Spleen (tissue), 11 donors: ENCODE measurements around the gene ING4. TPM values are rescaled to one million over a fixed set of nuclear protein-coding genes. Genes with fewer than 3 reads are reported as not detected.

Experiments
- DNase-seq: peaks from one replicate; pipeline ENCODE4 v3.0.0-alpha.2; 2020
- H3K27ac ChIP-seq, 8 donors: fragments of 200-600 bp; sonication (generic) in 7 of 8; 1 replicate in 4 of 8; 2 replicates in 4 of 8; pipeline versions ENCODE4 v1.5.0 to v1.8.0; 2016 to 2021; ENCODE audit warnings: inconsistent platforms in 4 of 8, mild to moderate bottlenecking in 4 of 8, moderate library complexity in 1 of 8
- H3K27me3 ChIP-seq, 7 donors: fragments of 200-600 bp; sonication (generic) in 6 of 7; replicated peaks in 1 of 7; 1 replicate in 4 of 7; 2 replicates in 3 of 7; pipeline versions ENCODE4 v1.5.0 to v1.8.0; 2016 to 2021; ENCODE audit warnings: inconsistent platforms in 3 of 7, mild to moderate bottlenecking in 1 of 7
- H3K36me3 ChIP-seq, 6 donors: fragments of 200-600 bp; sonication (generic) in 5 of 6; 1 replicate in 4 of 6; 2 replicates in 2 of 6; pipeline versions ENCODE4 v1.5.0 to v1.8.0; 2016 to 2021; ENCODE audit warnings: inconsistent platforms in 2 of 6
- H3K4me1 ChIP-seq, 6 donors: fragments of 200-600 bp; sonication (generic) in 5 of 6; 1 replicate in 3 of 6; 2 replicates in 3 of 6; pipeline versions ENCODE4 v1.5.0 to v1.8.0; 2016 to 2021; ENCODE audit warnings: inconsistent platforms in 3 of 6
- H3K4me3 ChIP-seq, 8 donors: fragments of 200-600 bp; sonication (generic) in 7 of 8; 1 replicate in 4 of 8; 2 replicates in 4 of 8; pipeline versions ENCODE4 v1.5.0 to v1.8.0; 2016 to 2021; ENCODE audit warnings: inconsistent platforms in 4 of 8, mild to moderate bottlenecking in 4 of 8, moderate library complexity in 2 of 8
- H3K9me3 ChIP-seq, 8 donors: fragments of 200-600 bp; sonication (generic) in 7 of 8; 1 replicate in 4 of 8; 2 replicates in 4 of 8; pipeline versions ENCODE4 v1.5.0 to v1.8.0; 2016 to 2021; ENCODE audit warnings: inconsistent platforms in 4 of 8
- POLR2A ChIP-seq, 3 donors: fragments of 450-650 bp; IDR thresholded peaks; one replicate each; pipeline ENCODE4 v1.5.1; 2017; ENCODE audit warnings: antibody characterized with exemption in 3 of 3, mild to moderate bottlenecking in 1 of 3
- POLR2AphosphoS5 ChIP-seq, 3 donors: sonication (generic); formaldehyde crosslinking; IDR thresholded peaks; one replicate each; pipeline ENCODE4 v1.5.1; 2017; ENCODE audit warnings: antibody characterized with exemption in 3 of 3
- WGBS, 5 donors: extraction: QIAGEN DNeasy Blood & Tissue Kit in 3 of 5; methylation state at CpG; one replicate each; pipeline versions ENCODE4 v1.1.5 to v1.1.7; 2013 to 2018; 5-methylcytosine and 5-hydroxymethylcytosine counted together
- intact Hi-C: fragments of 100-400 bp; cut with DNase I; formaldehyde crosslinking; loops from one replicate; pipeline ENCODE4 v1.15.0; 2023; ENCODE audit warnings: low total_unique reads
- polyA plus RNA-seq, 3 donors: library from polyadenylated mRNA; stranded (reverse); fragments of 200-250 nt; gene quantifications; one replicate each; pipeline ENCODE4 v1.2.1, GENCODE V29; 2013
- total RNA-seq, 7 donors: library from RNA; depleted of rRNA in 3 of 7; stranded (reverse); fragments of >200 nt in 3 of 7; fragmentation: NEBNext Ultra II Directional in 4 of 7; extraction: Animal tissue kit (Norgen Biotek cat#: 25700) in 4 of 7; gene quantifications; one replicate each; pipeline versions ENCODE4 v1.1.0 to v1.2.1, GENCODE V29; 2016 to 2021
- TF ChIP-seq, protein P1 (sequence below), 11 experiments: fragments of 200-600 bp in 7 of 11; fragments of 450-650 bp in 4 of 11; sonication (generic) in 4 of 11; IDR thresholded peaks in 8 of 11; conservative IDR thresholded peaks in 3 of 11; 1 replicate in 7 of 11; 2 replicates in 4 of 11; pipeline versions ENCODE4 v1.4.0 to v1.8.0; 2016 to 2021; ENCODE audit warnings: antibody characterized with exemption in 11 of 11, inconsistent platforms in 4 of 11, mild to moderate bottlenecking in 1 of 11
- donor health status: healthy with polysubstance abuse.
- donor health status: DM: no; HTN: no; CAD: no; lungs with moderate emphysema.
- donor health status: DM: no; HTN: no; CAD: no.
- donor health status: Bipolar disorder and iron deficiency.
- donor health status: healthy.
- donor health status: DM: no; HTN: no; CAD: no.
- donor health status: DM: yes; HTN: yes; CAD: no.

Gene ING4
- total and polyA plus RNA-seq, 10 donors: 33.0 to 68.8 (median 49.9) TPM

DNA sequence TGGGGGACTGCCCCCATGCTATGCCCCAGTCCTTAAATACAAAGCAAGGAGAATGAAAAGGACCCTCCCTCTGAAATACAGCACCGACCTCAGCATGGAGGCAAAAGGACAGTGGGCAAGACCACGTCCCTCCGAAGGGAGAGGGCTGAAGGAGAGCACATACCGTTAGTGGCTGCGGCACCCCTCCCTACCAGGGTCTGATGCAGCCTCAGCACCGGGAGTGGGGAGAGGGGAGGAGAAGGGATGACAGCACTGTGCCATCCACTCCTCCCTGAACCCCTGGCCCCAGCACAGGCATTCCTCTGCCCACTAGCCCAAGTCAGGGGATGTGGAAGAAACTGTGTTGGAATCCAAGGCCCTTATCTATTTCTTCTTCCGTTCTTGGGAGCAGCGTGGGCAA lies 12.1 kb downstream of the ING4 start:
- Histone ChIP-seq H3K27me3 (no peaks in the 10 kb centered on the region), H3K36me3 (peaks cover 0 to 82% (median 69%) of the 10 kb centered on the region in 6 donors), H3K4me3 (no peak overlapping the region), H3K9me3 (no peaks in the 10 kb centered on the region), H3K4me1 (peaks cover 0 to 22% (median 9%) of the 10 kb centered on the region in 6 donors), H3K27ac (no peak overlapping the region)
- intact Hi-C loops: no loop called here
- DNase-seq: peak; percentile 54
- TF ChIP-seq POLR2A (IDR thresholded peaks at IDR 0.05) (no peak), POLR2AphosphoS5 (IDR thresholded peaks at IDR 0.05) (peak in 1 of 3 donors; percentile 17)
- TF ChIP-seq, protein P1, sequence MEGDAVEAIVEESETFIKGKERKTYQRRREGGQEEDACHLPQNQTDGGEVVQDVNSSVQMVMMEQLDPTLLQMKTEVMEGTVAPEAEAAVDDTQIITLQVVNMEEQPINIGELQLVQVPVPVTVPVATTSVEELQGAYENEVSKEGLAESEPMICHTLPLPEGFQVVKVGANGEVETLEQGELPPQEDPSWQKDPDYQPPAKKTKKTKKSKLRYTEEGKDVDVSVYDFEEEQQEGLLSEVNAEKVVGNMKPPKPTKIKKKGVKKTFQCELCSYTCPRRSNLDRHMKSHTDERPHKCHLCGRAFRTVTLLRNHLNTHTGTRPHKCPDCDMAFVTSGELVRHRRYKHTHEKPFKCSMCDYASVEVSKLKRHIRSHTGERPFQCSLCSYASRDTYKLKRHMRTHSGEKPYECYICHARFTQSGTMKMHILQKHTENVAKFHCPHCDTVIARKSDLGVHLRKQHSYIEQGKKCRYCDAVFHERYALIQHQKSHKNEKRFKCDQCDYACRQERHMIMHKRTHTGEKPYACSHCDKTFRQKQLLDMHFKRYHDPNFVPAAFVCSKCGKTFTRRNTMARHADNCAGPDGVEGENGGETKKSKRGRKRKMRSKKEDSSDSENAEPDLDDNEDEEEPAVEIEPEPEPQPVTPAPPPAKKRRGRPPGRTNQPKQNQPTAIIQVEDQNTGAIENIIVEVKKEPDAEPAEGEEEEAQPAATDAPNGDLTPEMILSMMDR (IDR thresholded peaks at IDR 0.05 in 8 of 11, conservative IDR thresholded peaks at IDR 0.05 in 3 of 11): no peak
- WGBS, 5 donors: 89 to 98% (median 94%) methylated on average over 7 to 8 of the region's 8 CpGs

DNA sequence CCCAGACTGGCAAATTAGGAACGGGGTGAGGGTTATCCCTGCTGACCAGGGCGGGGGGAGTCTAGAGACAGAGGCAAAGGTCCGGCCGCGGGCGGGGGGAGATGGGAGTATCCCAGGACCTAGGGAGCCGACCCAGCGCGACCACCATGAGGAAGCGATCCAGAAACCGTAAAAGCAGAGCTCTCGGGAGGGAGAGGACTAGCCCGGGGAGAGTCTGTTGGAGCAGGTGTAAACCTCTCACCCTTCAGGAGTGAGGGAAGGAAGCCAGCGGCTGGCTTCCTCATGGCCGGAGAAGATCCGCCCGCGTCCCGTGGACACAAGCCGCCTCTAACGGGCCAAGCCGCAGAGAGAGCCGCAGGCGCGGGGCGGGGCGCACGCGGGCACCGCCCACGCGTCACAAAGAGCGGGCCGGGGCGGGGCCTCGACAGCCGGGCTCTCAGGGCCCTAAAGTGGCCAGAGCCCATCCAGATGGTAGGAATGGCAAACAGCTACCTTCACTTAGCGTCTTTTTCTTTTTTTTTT lies 15.8 kb downstream of the ING4 start, which contains the start of gene ACRBP:
Gene ACRBP (minus strand): TSS at position 350 of the 522 bp plus-strand sequence. CDS start 66 bp downstream, at position 284.
- H3K27ac ChIP-seq: peak within 1 kb of the TSS; percentile 58 to 88 (median 74)
- peaks cover 0 to 16% (median 4%) of the 10 kb centered on the region in 8 donors for H3K9me3 ChIP-seq
- peak; percentile 94 for DNase-seq
- 2 to 10% (median 4%) methylated on average over 35 to 38 of the region's 38 CpGs for WGBS, 5 donors
- intact Hi-C loops: no loop called here
- TF ChIP-seq, protein P1 (IDR thresholded peaks at IDR 0.05 in 8 of 11, conservative IDR thresholded peaks at IDR 0.05 in 3 of 11): no peak
- TF ChIP-seq POLR2A (IDR thresholded peaks at IDR 0.05) (no peak), POLR2AphosphoS5 (IDR thresholded peaks at IDR 0.05) (peak; percentile 82 to 91 (median 89))
- peaks cover 17 to 49% (median 35%) of the 10 kb centered on the region in 6 donors for H3K4me1 ChIP-seq
- H3K27me3 ChIP-seq: no peaks in the 10 kb centered on the region
- H3K36me3 ChIP-seq: peaks cover 0 to 50% (median 39%) of the 10 kb centered on the region in 6 donors
- peak within 1 kb of the TSS; percentile 19 to 71 (median 38) for H3K4me3 ChIP-seq

DNA sequence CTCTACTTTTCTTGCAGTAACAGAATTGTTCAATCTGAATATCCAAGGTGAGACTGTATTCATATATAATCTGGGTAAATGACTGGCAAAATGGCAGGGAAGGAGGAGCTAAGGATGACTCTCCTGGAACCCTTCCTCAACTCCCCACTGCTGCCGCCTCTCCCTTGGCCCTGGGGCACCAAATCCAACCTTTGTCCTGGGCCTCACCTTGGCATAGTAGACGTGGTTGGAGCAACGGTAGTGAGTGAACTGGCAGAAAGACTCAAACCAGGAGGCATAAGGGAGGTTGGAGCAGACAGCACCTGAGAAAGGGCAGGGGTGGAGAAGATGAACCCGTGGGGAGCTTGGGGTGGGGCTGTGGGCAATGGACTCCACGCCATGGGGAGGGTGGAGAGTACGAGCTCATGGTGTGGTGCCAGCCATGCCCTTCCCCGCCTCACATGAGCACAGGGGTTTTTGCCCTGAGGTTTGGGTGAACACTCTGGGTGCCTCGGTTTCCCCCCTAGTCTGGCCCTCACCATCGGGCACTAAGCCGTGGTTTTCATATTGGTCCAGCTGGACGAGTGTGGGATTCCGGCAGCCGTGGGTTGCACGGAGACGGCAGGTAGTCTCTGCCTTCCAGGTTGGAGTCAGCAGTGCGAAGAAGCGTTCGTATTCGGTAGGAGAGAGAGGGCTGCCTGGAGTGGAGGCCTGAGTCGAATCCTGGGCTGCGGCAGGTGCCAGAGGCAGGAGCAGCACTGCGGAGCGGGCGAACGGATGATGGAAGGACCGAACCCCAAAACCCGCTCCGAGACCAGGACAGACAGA lies 16.4 kb downstream of the ING4 start:
- H3K4me3 ChIP-seq: peak overlapping the region; percentile 19 to 71 (median 38)
- peaks cover 0 to 43% (median 34%) of the 10 kb centered on the region in 6 donors for H3K36me3 ChIP-seq
- no peak for TF ChIP-seq POLR2AphosphoS5 (IDR thresholded peaks at IDR 0.05)
- TF ChIP-seq, protein P1 (IDR thresholded peaks at IDR 0.05 in 8 of 11, conservative IDR thresholded peaks at IDR 0.05 in 3 of 11): no peak
- TF ChIP-seq POLR2A (IDR thresholded peaks at IDR 0.05): no peak
- peaks cover 17 to 49% (median 35%) of the 10 kb centered on the region in 6 donors for H3K4me1 ChIP-seq
- no peak for DNase-seq
- H3K9me3 ChIP-seq: peaks cover 0 to 16% (median 4%) of the 10 kb centered on the region in 8 donors
- intact Hi-C loops: no loop called here
- H3K27ac ChIP-seq: peak overlapping the region; percentile 58 to 88 (median 74)
- 57 to 71% (median 64%) methylated on average over 27 to 28 of the region's 28 CpGs for WGBS, 5 donors
- no peaks in the 10 kb centered on the region for H3K27me3 ChIP-seq

DNA sequence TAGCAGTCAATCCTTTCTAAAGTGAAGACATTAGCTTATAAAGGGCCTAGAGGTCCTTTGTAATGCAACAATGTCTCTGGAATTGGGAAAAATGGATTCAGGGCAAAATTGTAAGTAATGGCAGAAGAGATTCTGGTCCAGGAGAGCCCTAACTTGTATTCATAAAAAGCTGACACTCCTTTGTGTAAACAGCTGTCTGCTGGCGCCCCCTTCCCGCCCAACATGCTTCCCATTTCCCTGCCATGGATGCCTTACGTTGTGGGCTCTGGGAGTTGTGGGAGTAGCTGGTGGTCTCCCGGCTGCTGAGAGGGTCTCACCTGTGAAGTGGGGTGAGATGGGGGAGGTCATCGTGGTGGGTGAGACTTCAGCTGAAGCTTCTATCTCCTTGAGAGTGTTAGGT lies 18.0 kb downstream of the ING4 start:
- Histone ChIP-seq H3K27me3 (no peaks in the 10 kb centered on the region), H3K9me3 (peaks cover 0 to 16% (median 4%) of the 10 kb centered on the region in 8 donors), H3K4me1 (peaks cover 17 to 61% (median 38%) of the 10 kb centered on the region in 6 donors), H3K27ac (peak overlapping the region; percentile 27 to 83 (median 66)), H3K36me3 (peaks cover 0 to 27% (median 19%) of the 10 kb centered on the region in 6 donors), H3K4me3 (peak overlapping the region in 1 of 8 donors; percentile 44)
- intact Hi-C loops: no loop called here
- 58 to 68% (median 65%) methylated on average over 5 of the region's 5 CpGs for WGBS, 5 donors
- no peak for TF ChIP-seq POLR2AphosphoS5 (IDR thresholded peaks at IDR 0.05)
- TF ChIP-seq, protein P1 (IDR thresholded peaks at IDR 0.05 in 8 of 11, conservative IDR thresholded peaks at IDR 0.05 in 3 of 11): peak in 2 of 11 experiments; percentile 9 to 31
- no peak for DNase-seq
